ENCODE data around the gene ADAM17.
"Not testable (repeated sequence)": the region's sequence is repeated elsewhere in the genome, so short reads cannot be mapped to it uniquely, and the experiment has no call there.

Gene ADAM17

DNA sequence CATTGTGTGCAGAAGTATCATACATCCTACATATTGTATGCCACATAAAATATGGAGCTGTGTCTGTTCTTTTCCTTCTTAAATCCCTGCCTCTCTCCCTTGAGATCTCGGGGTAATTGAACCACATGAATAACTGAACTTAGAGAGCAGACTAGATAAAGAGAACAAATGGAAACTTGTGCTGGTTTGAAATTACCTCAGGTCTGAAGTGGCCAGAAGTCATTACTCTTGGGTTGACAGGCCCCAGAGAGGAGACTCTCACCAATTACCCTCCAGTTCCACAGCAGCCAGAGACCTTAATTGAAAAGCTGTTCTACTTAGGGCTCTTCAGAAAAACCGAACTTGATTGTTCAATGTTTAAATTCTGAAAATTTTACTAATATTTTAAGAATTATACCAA lies 5.0 kb upstream of the ADAM17 start:
- DNase-seq: no peak

DNA sequence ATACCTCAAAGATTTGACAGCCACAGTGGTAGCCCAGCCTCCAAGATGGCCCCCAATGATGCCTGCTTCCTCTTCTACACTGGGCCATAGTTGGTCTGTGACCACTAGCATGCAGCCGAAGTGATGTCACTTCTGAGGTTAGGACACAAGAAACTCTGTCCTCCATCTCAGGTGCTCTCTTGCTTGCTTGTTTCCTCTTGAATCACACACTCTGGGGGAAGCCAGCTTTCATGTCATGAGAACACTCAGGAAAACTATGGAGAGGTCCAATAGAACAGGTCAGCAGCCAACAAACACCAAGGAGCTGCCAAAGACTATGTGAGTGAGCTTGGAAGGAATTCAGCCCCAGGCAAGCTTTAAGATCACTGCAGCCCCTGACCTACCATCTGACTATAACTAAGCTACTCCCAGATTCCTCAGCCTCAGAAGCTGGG lies 3.3 kb upstream of the ADAM17 start:
- DNase-seq: no peak

DNA sequence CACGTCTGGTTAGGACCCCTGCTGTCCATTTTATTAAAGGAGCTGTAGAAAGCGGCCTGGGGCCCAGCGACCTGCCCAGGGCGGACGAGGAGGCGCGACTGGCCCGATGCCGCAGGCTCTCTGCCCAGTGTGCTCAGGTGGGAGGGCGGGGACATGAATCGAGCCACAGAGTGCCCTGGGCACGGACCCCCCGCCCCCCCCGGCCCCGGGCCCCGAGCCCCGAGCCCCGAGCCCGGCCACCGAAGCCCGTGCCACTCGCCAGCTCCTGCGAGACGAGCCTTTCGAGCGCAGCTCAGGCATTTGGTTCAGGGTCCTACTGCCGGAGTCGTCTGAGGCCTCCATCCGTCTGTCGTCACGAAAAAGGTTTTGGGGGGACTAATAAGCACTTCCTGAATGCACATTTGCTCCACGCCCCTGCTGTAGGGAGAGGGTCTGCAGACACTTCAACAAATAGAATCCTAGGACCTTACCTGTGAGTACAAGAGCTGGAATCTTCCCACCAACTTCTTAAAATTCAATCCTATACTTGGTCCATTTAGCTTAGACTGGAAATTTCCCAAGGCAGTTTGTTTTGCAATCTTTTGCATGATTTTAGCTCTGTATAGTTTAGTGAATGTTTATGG lies 602 bp upstream of the ADAM17 start:
- DNase-seq: no peak

DNA sequence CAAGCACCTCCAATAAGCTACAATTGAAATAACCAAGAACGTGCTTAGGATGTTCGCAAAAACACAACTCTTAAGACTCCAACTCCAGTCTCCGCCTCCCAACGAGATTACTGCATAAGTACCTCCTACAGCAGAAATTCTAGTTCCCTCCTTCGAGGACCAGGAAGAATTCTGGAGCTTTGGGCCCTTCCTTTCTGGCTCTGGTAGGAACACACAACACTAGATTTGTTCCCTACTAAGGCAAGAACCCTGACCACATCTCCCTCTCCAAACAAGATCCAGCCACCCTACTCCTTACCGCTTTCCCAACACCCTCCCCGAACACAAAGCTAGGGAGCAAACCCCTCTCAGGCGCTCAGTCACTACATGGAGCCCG lies 721 bp downstream of the ADAM17 start:
- peak; percentile 7 to 24 for DNase-seq

DNA sequence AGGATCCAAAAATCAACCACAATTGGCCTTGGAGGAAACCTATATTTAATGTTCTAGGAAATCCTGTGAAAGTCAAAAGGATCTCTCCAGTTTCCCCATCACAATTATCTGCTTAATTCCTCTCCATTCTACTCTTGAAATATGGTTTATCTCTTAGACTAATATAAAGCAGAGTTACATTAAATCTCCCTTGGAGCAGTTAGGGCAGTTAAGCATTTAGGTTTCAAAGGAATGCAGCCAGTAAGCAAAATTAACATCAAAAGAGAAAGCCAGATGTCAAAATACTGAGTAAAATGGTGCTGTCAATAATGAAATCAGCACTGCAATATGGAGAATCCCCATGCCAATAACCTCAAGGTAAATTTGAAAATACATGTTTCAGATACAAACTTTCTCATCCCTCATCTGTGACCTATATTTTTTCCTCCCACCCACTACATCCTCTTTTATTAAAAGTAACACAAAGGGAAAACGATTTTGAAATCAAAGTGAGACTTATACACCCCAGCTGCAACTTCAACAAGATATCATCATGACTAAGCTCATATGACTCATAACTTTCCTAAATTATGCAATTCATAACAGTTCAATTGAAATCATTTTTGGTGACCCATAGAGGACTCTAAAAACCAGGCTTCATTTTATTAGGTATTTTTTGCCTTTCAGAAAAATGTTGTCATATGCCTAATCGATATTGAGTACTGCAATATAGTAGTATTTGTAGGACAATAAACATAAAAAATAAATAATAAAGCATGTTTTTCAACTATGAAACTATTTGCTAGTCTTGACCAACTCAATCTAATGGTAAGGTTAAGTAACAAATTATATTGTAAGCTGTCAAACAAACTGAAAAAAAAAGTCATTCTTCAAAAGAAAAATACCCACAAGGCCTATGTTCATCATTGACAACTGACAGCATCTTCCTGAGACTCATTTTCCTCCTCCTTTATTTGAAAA lies 3.1 kb downstream of the ADAM17 start:
- no peak for DNase-seq

DNA sequence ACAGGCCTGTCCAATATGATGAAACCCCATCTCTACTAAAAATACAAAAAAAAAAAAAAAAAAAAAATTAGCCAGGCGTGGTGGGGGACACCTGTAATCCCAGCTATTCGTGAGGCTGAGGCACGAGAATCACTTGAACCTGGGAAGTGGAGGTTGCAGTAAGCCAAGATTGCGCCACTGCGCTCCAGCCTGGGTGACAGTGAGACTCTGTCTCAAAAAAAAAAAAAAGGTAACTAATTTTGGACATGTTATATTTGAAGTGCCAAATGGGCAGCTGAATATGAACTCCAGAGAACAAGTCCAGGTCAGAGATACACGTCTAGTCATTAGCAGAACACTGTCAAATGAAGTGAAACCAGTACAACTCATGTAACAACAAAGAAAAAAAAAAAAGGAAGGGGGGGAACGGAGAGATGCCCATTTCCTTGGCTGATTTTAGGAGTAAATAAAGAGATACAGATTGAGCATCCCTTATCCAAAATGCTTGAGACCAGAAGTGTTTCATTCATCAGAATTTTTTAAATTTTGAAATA lies 4.7 kb downstream of the ADAM17 start:
- not testable (repeated sequence) for DNase-seq

DNA sequence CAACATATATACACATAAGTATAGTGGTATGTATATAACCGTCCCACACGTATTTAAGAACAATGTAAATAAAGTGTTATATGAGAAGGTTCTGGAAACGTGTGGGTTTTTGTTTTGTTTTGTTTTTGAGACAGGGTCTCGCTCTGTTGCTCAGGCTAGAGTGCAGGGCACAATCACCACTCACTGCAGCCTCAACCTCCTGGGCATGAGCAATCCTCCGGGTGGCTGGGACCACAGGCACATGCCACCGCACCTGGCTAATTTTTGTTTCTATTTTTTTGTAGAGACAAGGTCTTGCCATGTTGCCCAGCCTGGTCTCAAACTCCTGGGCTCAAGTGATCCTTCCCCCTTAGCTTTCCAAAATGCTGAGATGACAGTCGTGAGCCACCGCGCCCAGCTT lies 6.2 kb downstream of the ADAM17 start:
- no peak for DNase-seq

DNA sequence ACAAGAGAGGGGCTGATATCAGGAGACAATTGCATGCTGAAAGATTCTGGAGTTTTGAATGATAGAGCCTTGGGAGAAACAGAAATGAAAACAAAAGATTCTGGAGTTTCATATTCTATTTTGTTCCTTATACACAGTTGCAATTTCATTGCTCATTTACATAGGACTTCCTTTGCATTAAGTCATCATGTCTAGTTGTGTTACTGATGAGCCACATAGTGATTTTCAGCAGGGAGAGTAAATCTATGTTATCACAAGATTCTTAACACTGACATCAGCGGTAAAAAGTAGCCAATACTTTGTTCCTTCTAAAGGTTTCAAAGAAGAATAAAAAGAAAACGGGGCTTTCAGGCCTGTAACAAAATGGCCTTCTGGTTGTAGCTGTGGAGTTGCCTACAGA lies 7.1 kb downstream of the ADAM17 start:
- no peak for DNase-seq

DNA sequence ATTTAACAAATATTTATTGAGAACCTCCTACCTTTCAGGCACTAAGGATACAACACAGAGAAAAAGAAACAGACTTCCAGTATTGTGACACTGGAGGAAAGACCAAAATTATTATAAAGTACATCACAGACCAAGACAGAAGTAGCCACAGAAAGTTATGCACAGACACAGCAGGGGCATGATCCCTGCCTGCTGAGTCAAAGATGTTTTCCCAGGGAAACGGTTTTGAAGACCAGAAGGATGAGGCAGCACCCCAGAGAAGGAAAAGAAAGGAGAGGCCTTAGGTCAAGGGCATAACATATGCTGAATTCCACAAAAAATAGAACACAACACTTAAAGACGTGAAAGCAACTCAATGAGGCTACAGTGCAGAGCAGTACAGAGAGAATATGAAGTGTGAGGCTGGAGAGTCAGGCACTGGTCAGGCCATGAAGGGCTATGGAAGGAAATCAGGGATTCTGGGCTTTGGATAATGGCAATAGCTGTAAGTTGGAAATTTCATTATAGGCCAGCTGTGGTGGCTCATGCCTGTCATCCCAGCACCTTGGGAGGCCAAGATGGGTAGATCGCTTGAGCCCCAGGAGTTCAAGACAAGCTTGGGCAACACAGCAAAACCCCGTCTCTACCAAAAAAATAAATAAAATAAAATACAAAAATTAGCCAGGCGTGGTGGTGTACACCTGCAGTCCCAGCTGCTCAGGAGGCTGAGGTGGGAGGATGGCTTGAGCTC lies 8.2 kb downstream of the ADAM17 start:
- no peak for DNase-seq

DNA sequence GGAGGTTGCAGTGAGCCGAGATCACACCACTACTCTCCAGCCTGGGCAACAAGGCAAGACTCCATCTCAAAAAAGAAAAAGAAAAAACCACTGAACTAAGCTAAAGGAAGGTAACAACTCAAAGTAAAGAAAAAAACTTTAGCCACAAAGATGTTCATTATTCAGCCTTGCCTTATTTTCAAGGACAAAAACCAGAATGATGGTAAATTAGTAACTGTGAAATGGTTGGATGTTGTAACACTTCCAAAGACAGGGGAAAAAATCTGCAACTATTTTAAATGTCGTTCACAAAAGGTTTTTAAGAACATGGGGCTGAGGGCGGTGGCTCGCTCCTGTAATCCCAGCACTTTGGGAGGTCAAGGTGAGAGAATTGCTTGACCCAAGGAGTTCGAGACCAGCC lies 10.1 kb downstream of the ADAM17 start:
- no peak for DNase-seq

DNA sequence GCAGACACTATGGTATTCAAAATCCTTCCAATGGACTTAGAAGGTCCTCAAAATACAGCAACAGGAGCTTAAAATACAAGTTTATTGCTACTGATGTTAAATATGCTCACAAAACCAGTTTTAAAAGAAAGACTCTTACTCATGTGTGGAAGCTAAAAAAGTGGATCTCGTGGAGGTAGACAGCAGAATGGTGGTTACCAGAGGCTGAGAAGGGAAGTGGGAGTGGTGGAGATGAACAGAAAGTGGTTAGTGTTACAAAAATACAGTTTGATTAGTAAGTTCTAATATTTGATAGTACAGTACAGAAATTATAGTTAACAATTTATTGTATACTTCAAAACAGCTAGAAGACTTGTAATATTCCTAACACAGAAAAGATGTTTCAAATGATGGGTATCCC lies 12.1 kb downstream of the ADAM17 start:
- no peak for DNase-seq

DNA sequence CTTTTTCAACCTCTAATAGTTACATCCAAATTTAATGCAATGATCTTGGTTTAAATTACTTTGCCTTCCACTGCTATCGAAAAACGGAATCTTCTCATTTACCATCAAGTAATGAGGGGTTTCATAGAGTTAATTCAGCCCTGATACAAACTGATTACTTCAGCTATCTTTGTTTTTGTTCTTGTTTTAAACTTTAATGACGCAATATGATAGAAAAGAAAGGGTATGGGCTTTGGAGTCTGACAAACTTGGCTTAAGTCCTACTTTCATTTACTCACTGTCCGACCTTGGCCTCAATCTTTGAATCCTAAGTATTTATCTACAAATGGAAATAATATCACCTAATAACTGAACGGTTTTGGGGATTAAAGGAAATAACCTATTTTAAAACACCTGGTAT lies 16.1 kb downstream of the ADAM17 start:
- DNase-seq: no peak

DNA sequence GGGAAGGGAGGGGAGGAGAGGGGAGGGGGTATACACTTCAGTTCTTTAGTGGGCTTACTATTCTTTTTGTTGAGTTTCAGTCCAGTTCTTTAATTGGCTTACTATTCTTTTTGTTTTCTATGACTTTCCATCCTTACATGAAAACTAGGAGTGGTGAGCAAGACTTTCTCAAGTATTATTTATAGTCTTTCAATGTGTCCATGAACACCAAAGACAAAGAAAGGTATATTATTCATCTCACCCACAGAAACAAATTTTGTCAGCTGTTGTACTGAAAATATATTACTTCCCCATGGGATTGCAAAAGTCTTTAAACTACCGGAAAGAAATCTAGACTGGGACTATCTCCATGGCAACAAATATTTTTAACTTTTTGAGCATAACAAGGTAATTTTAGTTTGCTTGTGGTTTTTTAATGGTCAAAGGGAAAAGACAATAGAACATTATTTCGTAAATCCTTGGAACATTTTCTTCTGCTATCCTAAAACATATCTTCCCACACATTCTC lies 17.6 kb downstream of the ADAM17 start:
- DNase-seq: no peak

DNA sequence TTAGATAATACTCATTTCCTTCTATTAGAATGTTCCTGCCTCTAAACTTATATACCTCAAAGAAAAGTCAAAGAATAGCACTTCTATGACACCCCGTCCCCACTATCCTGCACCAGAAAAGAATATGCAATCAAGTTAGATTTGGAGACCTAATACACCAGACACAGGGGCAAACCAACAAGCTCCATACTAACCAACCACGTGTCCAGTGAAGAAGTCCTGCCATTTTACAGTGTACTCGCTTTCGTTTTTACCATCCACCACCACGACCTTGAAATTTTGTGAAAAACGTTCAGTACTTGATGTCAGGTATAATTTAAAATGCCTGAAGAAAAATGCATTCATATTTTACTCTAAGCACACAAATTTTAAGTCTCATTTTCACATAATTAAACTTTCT lies 19.1 kb downstream of the ADAM17 start:
- DNase-seq: no peak

DNA sequence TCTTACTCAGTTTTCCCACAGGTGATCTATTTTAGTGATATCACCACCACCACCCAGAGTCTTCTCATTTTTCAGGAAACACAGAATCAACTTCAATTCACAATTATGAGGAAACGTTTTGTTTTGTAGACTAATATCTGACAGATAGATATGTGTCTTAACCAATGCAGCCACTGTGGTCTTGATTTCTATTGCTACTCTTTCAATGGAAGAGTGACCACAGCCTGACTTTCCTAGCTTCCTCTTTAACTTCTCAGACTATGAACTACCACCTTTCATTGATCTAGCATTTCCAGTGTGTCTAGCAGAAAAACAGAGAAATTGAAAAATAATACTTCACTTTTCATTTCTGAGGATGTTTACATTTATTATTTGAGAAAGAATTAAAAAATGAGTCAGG lies 20.5 kb downstream of the ADAM17 start:
- no peak for DNase-seq

DNA sequence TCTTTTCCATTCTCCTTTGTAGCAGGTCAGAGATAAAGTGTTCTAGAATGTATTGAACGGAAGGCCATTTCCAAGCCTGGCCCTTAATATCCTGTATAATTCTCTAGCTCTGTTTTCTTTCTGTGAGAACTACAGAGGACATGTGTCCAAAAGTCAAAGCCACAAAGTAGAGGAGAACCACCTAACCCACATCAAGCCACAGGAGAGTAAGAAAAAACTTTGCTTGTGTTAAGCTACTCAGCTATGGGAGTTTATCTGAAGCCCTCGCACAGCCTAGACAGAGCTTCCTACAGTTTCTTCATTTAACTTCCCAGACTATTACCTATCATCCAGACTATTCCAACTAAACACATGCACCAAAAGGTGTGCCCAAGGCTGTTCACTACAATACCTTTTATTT lies 22.0 kb downstream of the ADAM17 start:
- no peak for DNase-seq

DNA sequence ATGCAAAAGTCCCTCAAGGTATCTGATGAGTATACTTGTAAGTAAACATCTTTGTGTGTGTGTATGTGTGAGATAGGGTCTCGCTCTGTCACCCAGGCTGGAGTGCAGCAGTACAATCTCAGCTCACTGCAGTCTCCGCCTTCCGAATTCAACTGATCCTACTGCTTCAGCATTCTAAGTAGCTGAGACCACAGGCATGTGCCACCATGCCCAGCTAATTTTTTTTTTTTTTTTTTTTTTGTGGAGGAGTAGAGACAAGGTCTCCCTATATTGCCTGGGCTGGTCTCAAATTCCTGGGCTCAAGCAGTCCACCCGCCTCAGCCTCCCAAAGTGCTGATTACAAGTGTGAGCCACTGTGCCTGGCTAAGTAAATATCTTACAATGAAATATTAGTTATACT lies 23.2 kb downstream of the ADAM17 start:
- no peak for DNase-seq

DNA sequence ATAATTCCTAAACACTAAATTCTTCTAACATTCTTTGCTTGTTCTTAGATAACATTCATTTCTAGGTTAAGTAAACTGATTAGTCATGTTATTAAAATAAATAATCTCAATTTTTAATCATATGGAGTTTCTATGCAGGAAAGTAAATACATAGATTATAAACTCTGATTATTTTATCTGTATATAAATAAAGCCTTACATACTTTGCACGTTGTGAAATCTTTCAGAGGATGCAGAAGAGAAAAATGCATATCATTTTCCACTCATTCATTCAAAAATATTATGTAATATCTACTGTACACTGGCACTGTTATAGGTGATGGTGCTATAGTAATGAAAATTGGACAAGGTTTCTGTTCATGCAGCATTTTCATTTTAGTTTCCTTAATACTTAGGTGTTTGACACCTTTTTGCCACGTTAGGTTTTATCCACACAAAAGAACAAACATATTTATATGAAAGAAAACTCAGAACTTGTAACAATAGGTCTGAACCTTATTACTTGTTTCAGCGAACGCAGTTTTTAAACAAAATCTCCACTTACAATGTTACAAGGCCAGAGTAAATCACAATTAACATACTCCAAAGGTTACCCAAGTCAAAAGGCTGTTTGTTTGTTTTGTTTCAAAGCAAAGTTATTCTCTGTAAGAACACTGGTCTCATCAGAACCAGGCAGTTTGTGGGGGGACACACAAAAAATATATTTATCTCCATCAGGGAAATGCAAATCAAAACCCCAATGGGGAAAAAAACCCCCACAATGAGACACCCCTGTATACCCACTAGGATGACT lies 27.4 kb downstream of the ADAM17 start:
- no peak for DNase-seq

DNA sequence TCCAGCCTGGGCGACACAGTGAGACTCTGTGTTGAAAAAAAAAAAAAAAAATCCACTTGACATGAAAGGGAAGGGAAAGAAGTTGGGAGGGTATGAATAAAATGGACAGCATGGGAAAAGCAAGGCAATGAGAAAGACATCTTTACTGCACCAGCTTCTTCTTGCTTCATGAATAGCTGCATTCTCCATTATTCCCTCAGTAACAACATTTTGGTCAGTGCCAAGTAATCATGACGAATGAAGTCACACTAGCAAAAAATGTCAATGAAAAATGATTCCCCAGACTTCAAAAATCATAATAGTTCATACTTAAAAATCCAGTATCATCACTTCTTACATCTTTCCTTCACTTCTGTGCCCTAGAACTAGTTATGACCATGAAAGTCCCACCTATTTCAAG lies 30.4 kb downstream of the ADAM17 start:
- no peak for DNase-seq

DNA sequence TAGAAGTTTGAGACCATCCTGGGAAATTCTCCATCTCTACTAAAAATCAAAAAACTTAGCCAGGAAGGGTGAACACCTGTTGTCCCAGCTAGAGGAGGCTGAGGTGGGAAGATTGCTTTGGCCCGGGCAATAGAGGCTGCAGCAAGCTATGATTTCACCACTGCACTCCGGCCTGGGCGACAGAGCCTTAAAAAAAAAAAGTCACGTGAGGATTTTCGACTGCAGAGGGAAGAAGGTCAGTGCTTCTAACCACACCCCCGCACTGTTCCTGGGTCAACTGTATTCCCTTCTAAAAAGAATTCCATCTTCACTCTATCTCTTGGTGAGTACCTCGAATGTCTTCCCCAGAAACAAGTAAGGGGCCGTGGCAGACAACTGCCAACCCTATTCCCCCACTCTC lies 31.3 kb downstream of the ADAM17 start:
- DNase-seq: no peak

DNA sequence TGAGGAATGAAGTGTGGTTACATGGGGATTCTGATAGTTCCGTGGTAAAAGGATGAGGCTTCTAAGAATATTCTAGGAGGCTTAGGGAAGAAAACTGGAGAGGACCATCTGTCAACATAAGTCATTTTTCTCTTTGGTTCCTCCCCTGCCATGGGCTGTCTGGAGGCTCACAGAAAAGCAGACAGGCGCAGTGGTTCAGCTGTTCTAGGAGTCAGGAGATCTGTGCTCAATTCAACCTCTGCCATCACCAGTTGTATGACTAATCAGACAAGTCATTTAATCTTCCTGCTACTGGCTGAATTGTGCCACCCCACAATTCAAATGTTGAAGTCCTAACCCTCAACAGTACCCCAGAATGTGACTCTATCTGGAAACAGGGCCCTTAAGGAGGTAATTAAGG lies 36.4 kb downstream of the ADAM17 start:
- DNase-seq: no peak

DNA sequence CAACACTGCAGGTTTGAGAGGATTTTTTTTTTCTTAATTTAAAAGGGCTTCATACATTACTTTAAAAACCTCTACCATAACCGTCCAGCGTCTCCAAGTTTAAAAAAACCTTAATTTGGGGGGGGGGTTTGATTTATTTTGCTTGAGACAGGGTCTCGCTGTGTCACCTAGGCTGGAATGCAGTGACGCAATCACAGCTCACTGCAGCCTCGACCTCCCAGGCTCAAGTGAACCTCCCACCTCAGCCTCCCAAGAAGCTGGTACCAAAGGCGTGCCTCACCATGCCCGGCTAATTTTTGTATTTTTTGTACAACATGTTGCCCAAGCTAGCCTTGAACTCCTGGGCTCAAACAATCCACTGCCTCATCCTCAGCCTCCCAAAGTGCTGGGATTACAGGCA lies 36.9 kb downstream of the ADAM17 start:
- DNase-seq: no peak

DNA sequence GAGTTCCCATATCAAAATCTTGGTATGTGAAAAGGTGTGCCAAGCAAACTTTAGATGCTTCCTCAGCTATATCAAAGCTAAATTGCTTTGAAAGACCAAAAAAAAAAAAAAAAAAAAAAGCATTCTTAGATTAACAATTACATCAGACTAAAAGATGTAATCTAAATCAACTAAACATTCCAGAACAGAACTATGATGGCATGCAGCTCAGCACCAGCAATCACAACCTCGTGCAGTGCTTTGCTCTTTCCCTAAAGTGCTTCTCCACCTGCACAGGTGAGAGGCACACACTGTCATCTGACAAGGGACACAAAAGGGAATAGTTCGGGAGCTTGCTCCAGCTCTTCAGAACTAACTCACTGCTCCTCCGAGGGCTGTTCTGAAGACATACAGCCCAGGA lies 37.5 kb downstream of the ADAM17 start:
- no peak for DNase-seq
